IMR-90 (cell line): ENCODE measurements around the gene RIMS1. TPM values are rescaled to one million over a fixed set of nuclear protein-coding genes. Genes with fewer than 3 reads are reported as not detected.

Experiments used
- ATAC-seq: fragments of 200-7000 bp; cut with Tn5 transposase; 2 replicates; pipeline ENCODE4 v1.9.1; 2020; ENCODE audit warnings: low read depth, mild to moderate bottlenecking, moderate library complexity
- BruUV-seq: library from RNA; stranded (reverse); fragments of 400-500 nt; replicated peaks from 2 replicates; lab custom pipeline; 2021; lab: Mats Ljungman, UMichigan
- CTCF ChIA-PET: fragments of 300-600 bp; formaldehyde crosslinking; extraction: SDS; loops from one replicate; lab custom pipeline; 2021; ENCODE audit warnings: antibody characterized with exemption; lab: Yijun Ruan, JAX
- POLR2A ChIA-PET: fragments of 300-600 bp; sonication (Branson Sonifier 250); formaldehyde crosslinking; loops from one replicate; lab custom pipeline; 2022; ENCODE audit warnings: antibody characterized with exemption; ENCODE audit not compliant: unreplicated experiment; lab: Charles Lee
- DNase-seq: peaks from one replicate; pipeline ENCODE4 v3.0.0; 2013
- H2AFZ ChIP-seq: replicated peaks from 2 replicates; pipeline ENCODE3; 2013; ENCODE audit warnings: low read length, mild to moderate bottlenecking; ENCODE audit not compliant: poor library complexity
- H2AK5ac ChIP-seq: 2 replicates; pipeline ENCODE4 v1.6.1; 2013; ENCODE audit warnings: low read depth, low read length, inconsistent platforms
- H2AK9ac ChIP-seq: replicated peaks from 2 replicates; pipeline ENCODE3; 2013; ENCODE audit warnings: mild to moderate bottlenecking, low read depth, low read length, moderate library complexity; ENCODE audit not compliant: poor library complexity
- H2BK120ac ChIP-seq: 2 replicates; pipeline ENCODE4 v1.6.1; 2013; ENCODE audit warnings: low read depth, low read length, inconsistent platforms
- H2BK15ac ChIP-seq: 3 replicates; pipeline ENCODE4 v1.6.1; 2013; ENCODE audit warnings: low read depth, low read length, inconsistent platforms
- H2BK20ac ChIP-seq: 2 replicates; pipeline ENCODE4 v1.6.1; 2013; ENCODE audit warnings: low read depth, mild to moderate bottlenecking, inconsistent platforms, low read length, moderate library complexity
- H2BK5ac ChIP-seq: 2 replicates; pipeline ENCODE4 v1.6.1; 2013; ENCODE audit warnings: mild to moderate bottlenecking, low read depth, low read length, inconsistent platforms; ENCODE audit not compliant: poor library complexity, severe bottlenecking
- H3K14ac ChIP-seq: replicated peaks from 2 replicates; pipeline ENCODE4 v1.6.1; 2013; ENCODE audit warnings: low read depth, low read length, inconsistent platforms
- H3K18ac ChIP-seq: 2 replicates; pipeline ENCODE4 v1.6.1; 2013; ENCODE audit warnings: low read depth, low read length, control low read depth
- H3K23ac ChIP-seq: 2 replicates; pipeline ENCODE4 v1.6.1; 2013; ENCODE audit warnings: low read depth, low read length, inconsistent platforms
- H3K27ac ChIP-seq: 2 replicates; pipeline ENCODE4 v1.5.1; 2013; ENCODE audit warnings: mild to moderate bottlenecking, control low read depth, low read length; ENCODE audit not compliant: insufficient read depth
- H3K27me3 ChIP-seq: 2 replicates; pipeline ENCODE4 v1.6.1; 2013; ENCODE audit warnings: low read length; ENCODE audit not compliant: control insufficient read depth, insufficient read depth
- H3K36me3 ChIP-seq: 2 replicates; pipeline ENCODE4 v1.6.1; 2013; ENCODE audit warnings: low read length, mixed read lengths; ENCODE audit not compliant: control insufficient read depth, insufficient read depth
- H3K4ac ChIP-seq: 2 replicates; pipeline ENCODE4 v1.6.1; 2013; ENCODE audit warnings: low read depth, low read length, inconsistent platforms
- H3K4me1 ChIP-seq: 2 replicates; pipeline ENCODE4 v1.6.1; 2013; ENCODE audit warnings: low read length, mixed read lengths; ENCODE audit not compliant: control insufficient read depth, insufficient read depth
- H3K4me2 ChIP-seq: 2 replicates; pipeline ENCODE4 v1.6.1; 2013; ENCODE audit warnings: low read depth, mild to moderate bottlenecking, control low read depth, low read length, moderate library complexity
- H3K4me3 ChIP-seq: 2 replicates; pipeline ENCODE4 v1.5.1; 2013; ENCODE audit warnings: low read depth, mild to moderate bottlenecking, control low read depth, low read length, moderate library complexity; ENCODE audit not compliant: insufficient read depth
- H3K56ac ChIP-seq: 2 replicates; pipeline ENCODE4 v1.6.1; 2013; ENCODE audit warnings: low read length, inconsistent platforms; ENCODE audit not compliant: insufficient read depth; ENCODE audit errors: extremely low read depth
- H3K79me1 ChIP-seq, 2 experiments: 2 replicates each; pipeline ENCODE4 v1.6.1; 2013; ENCODE audit warnings: low read length in 2 of 2, inconsistent platforms in 1 of 2, low read depth in 1 of 2
- H3K9ac ChIP-seq: 2 replicates; pipeline ENCODE4 v1.6.1; 2013; ENCODE audit warnings: low read depth, low read length, control low read depth
- H3K9me1 ChIP-seq: 2 replicates; pipeline ENCODE4 v1.6.1; 2013; ENCODE audit warnings: low read length, inconsistent platforms; ENCODE audit not compliant: insufficient read depth
- H3K9me3 ChIP-seq: 2 replicates; pipeline ENCODE4 v1.6.1; 2013; ENCODE audit warnings: low read length; ENCODE audit not compliant: control insufficient read depth, insufficient read depth
- H4K20me1 ChIP-seq: 2 replicates; pipeline ENCODE4 v1.6.1; 2013; ENCODE audit warnings: low read length, inconsistent platforms; ENCODE audit not compliant: insufficient read depth
- H4K5ac ChIP-seq: 2 replicates; pipeline ENCODE4 v1.6.1; 2013; ENCODE audit warnings: mild to moderate bottlenecking, low read depth, low read length, control low read depth
- H4K8ac ChIP-seq, 2 experiments: 2 replicates each; pipeline ENCODE4 v1.6.1; 2013; ENCODE audit warnings: low read depth in 2 of 2, low read length in 2 of 2, control low read depth in 1 of 2, inconsistent platforms in 1 of 2
- H4K91ac ChIP-seq: 2 replicates; pipeline ENCODE4 v1.6.1; 2013; ENCODE audit warnings: low read depth, low read length, inconsistent platforms; ENCODE audit not compliant: insufficient read depth
- BHLHE40 ChIP-seq: fragments of 150-350 bp; IDR thresholded peaks from 2 replicates; pipeline ENCODE4 v1.6.1; 2016; ENCODE audit warnings: mild to moderate bottlenecking, low read depth, low read length
- CHD1 ChIP-seq: IDR thresholded peaks from 2 replicates; pipeline ENCODE4 v1.6.1; 2012; ENCODE audit warnings: low read depth, low read length, improper control_type of control experiment
- CTCF ChIP-seq: conservative IDR thresholded peaks from 2 replicates; pipeline ENCODE4 v1.5.1; 2012; ENCODE audit warnings: mild to moderate bottlenecking, low read depth, low read length, improper control_type of control experiment
- ELK1 ChIP-seq: fragments of 150-350 bp; IDR thresholded peaks from 2 replicates; pipeline ENCODE4 v1.6.1; 2016; ENCODE audit warnings: low read depth, mild to moderate bottlenecking, low read length, moderate library complexity, borderline replicate concordance
- FOS ChIP-seq: fragments of 150-350 bp; IDR thresholded peaks from 2 replicates; pipeline ENCODE4 v1.6.1; 2016; ENCODE audit warnings: low read depth, low read length
- MXI1 ChIP-seq: IDR thresholded peaks from 2 replicates; pipeline ENCODE4 v1.6.1; 2012; ENCODE audit warnings: low read depth, mild to moderate bottlenecking, low read length, moderate library complexity, borderline replicate concordance
- RAD21 ChIP-seq: IDR thresholded peaks from 2 replicates; pipeline ENCODE4 v1.6.1; 2012; ENCODE audit warnings: low read length, improper control_type of control experiment
- RFX5 ChIP-seq: IDR thresholded peaks from 2 replicates; pipeline ENCODE4 v1.8.0; 2012; ENCODE audit warnings: low read depth, mild to moderate bottlenecking, low read length, moderate library complexity
- SMC3 ChIP-seq: fragments of 150-350 bp; IDR thresholded peaks from 2 replicates; pipeline ENCODE4 v1.6.1; 2016; ENCODE audit warnings: low read depth, mild to moderate bottlenecking, antibody characterized with exemption, low read length, moderate library complexity
- USF2 ChIP-seq: fragments of 150-350 bp; IDR thresholded peaks from 2 replicates; pipeline ENCODE4 v1.6.1; 2017; ENCODE audit warnings: mild to moderate bottlenecking, antibody characterized with exemption, low read length, low read depth
- WGBS, 2 experiments: methylation state at CpG; one replicate each; pipeline versions ENCODE4 v1.1.5 to v1.1.7; 2013; ENCODE audit warnings: missing lambda C conversion rate in 2 of 2; ENCODE audit not compliant: insufficient read length in 1 of 2; ENCODE audit errors: extremely low coverage in 2 of 2; 5-methylcytosine and 5-hydroxymethylcytosine counted together
- dilution Hi-C: fragments of 300-500 bp; cut with HindIII; formaldehyde crosslinking; loops from one replicate; pipeline ENCODE4 v1.14.3; 2018; ENCODE audit warnings: low sequenced_read_pairs; ENCODE audit not compliant: unreplicated experiment
- in situ Hi-C: fragments of 300-500 bp; cut with MboI; formaldehyde crosslinking; loops from 3 replicates; pipeline ENCODE4 v1.14.3; 2019; ENCODE audit warnings: low sequenced_read_pairs, inconsistent platforms, mixed read lengths
- intact Hi-C: fragments of 100-400 bp; cut with micrococcal nuclease; formaldehyde crosslinking; loops from 2 replicates; pipeline ENCODE4 v1.10.0; 2022
- polyA plus RNA-seq, 3 experiments: library from polyadenylated mRNA; depleted of rRNA; stranded (reverse); fragments of >200 nt; gene quantifications; 2 replicates each; pipeline ENCODE4 v1.2.3, GENCODE V29; 2012; ENCODE audit warnings: low replicate concordance in 1 of 3
- total RNA-seq: library from RNA; depleted of rRNA; stranded (reverse); fragments of >200 nt; gene quantifications from 2 replicates; pipeline ENCODE4 v1.2.3, GENCODE V29; 2012

RIMS1 gene
- total and polyA plus RNA-seq, 2 of the 4 experiments (the other 2 are of a cell fraction) = 0.44 to 3.8 TPM

GRCh38 chr6:72283571-72283970 is 397.2 kb downstream of the RIMS1 start:
- Histone ChIP-seq H3K27me3 (no peaks in the 10 kb centered on the region), H2AK9ac (no peak overlapping the region), H2AK5ac (no peak overlapping the region), H3K4me3 (no peak overlapping the region), H3K4me2 (no peak overlapping the region), H3K9me3 (no peaks in the 10 kb centered on the region), H3K79me1 (no peaks in the 10 kb centered on the region), H3K4ac (no peak overlapping the region), H3K27ac (no peak overlapping the region), H3K18ac (no peak overlapping the region), H3K23ac (no peak overlapping the region), H4K20me1 (no peaks in the 10 kb centered on the region), H3K36me3 (no peaks in the 10 kb centered on the region), H4K91ac (no peak overlapping the region), H2AFZ (no peak overlapping the region), H3K4me1 (no peaks in the 10 kb centered on the region), H3K14ac (no peak overlapping the region), H4K8ac (no peak overlapping the region), H3K9me1 (no peaks in the 10 kb centered on the region), H3K9ac (no peak overlapping the region), H2BK15ac (no peak overlapping the region), H2BK20ac (no peak overlapping the region), H3K56ac (no peak overlapping the region), H2BK120ac (no peak overlapping the region), H2BK5ac (no peak overlapping the region), H4K5ac (no peak overlapping the region)
- ChIA-PET CTCF (interaction anchor here (1.0 kb wide), 1 partner anchor 59 kb away, joined by 3 read pairs; no protein-coding TSS in a partner anchor), POLR2A (no interaction called here)
- DNase-seq (no peak), ATAC-seq (no peak)
- WGBS, 2 experiments = no CpG with 5 or more reads among the region's 3 CpGs
- dilution Hi-C loops (no loop called here), in situ Hi-C loops (no loop called here), intact Hi-C loops (no loop called here)
- TF ChIP-seq CHD1 = no peak
- TF ChIP-seq MXI1 = no peak
- TF ChIP-seq BHLHE40 = no peak
- TF ChIP-seq SMC3 = no peak
- no peak for TF ChIP-seq RFX5
- no peak for TF ChIP-seq USF2
- no peak for TF ChIP-seq FOS
- TF ChIP-seq CTCF = no peak
- TF ChIP-seq ELK1 = no peak
- TF ChIP-seq RAD21 = no peak
- BruUV-seq = no TSS peak
